Suprapubic skin (tissue), 4 donors: Measurements from ENCODE around the gene TTLL7. TPM values are rescaled to one million over a fixed set of nuclear protein-coding genes. Genes with fewer than 3 reads are reported as not detected.

Experiments
- DNase-seq, 2 donors: peaks; one replicate each; pipeline ENCODE4 v3.0.0-alpha.2; 2019; ENCODE audit warnings: low spot score in 2 of 2
- H3K27ac ChIP-seq: fragments of 200-600 bp; sonication (generic); one replicate; pipeline ENCODE4 v1.5.1; 2019
- H3K27me3 ChIP-seq: fragments of 200-600 bp; sonication (generic); one replicate; pipeline ENCODE4 v1.5.1; 2019
- H3K36me3 ChIP-seq: fragments of 200-600 bp; sonication (generic); one replicate; pipeline ENCODE4 v1.5.1; 2019
- H3K4me1 ChIP-seq: fragments of 200-600 bp; sonication (generic); one replicate; pipeline ENCODE4 v1.5.1; 2019
- H3K4me3 ChIP-seq: fragments of 200-600 bp; sonication (generic); one replicate; pipeline ENCODE4 v1.5.1; 2019; ENCODE audit warnings: mild to moderate bottlenecking
- H3K9me3 ChIP-seq: fragments of 200-600 bp; sonication (generic); one replicate; pipeline ENCODE4 v1.5.1; 2019
- CTCF ChIP-seq, 2 donors: fragments of 200-600 bp in 1 of 2; fragments of 450-650 bp in 1 of 2; sonication (generic) in 1 of 2; IDR thresholded peaks; one replicate each; pipeline ENCODE4 v1.5.1; 2016 to 2019; ENCODE audit warnings: antibody characterized with exemption in 2 of 2, mild to moderate bottlenecking in 1 of 2, moderate library complexity in 1 of 2
- EP300 ChIP-seq: sonication (generic); formaldehyde crosslinking; IDR thresholded peaks from one replicate; pipeline ENCODE4 v1.6.1; 2017; ENCODE audit warnings: antibody characterized with exemption
- POLR2A ChIP-seq, 2 donors: fragments of 450-650 bp; IDR thresholded peaks; one replicate each; pipeline ENCODE4 v1.6.1; 2017; ENCODE audit warnings: antibody characterized with exemption in 2 of 2, mild to moderate bottlenecking in 2 of 2, moderate library complexity in 2 of 2
- POLR2AphosphoS5 ChIP-seq, 3 donors: sonication (generic); formaldehyde crosslinking; IDR thresholded peaks; one replicate each; pipeline ENCODE4 v1.6.1; 2017; ENCODE audit warnings: antibody characterized with exemption in 3 of 3
- WGBS: methylation state at CpG from one replicate; pipeline ENCODE4 v1.1.5; 2018; 5-methylcytosine and 5-hydroxymethylcytosine counted together
- total RNA-seq, 4 donors: library from RNA; depleted of rRNA; stranded (reverse); fragments of >200 nt; gene quantifications; one replicate each; pipeline ENCODE4 v1.1.0, GENCODE V29; 2016

Gene TTLL7
- total RNA-seq, 4 donors from 2014 or later = 1.5 to 3.1 (median 2.3) TPM

GRCh38 chr1:84001501-84001900 is 2.6 kb upstream of the TTLL7 start:
- 97% methylated on average over 2 of the region's 2 CpGs for WGBS
- no peaks in the 10 kb centered on the region for H3K9me3 ChIP-seq
- peaks cover 16% of the 10 kb centered on the region for H3K4me1 ChIP-seq
- no peak overlapping the region for H3K4me3 ChIP-seq
- H3K27ac ChIP-seq = no peak overlapping the region
- DNase-seq = no peak
- no peaks in the 10 kb centered on the region for H3K36me3 ChIP-seq
- TF ChIP-seq POLR2AphosphoS5 (IDR thresholded peaks at IDR 0.05) = no peak
- H3K27me3 ChIP-seq = peaks cover 20% of the 10 kb centered on the region

DNA sequence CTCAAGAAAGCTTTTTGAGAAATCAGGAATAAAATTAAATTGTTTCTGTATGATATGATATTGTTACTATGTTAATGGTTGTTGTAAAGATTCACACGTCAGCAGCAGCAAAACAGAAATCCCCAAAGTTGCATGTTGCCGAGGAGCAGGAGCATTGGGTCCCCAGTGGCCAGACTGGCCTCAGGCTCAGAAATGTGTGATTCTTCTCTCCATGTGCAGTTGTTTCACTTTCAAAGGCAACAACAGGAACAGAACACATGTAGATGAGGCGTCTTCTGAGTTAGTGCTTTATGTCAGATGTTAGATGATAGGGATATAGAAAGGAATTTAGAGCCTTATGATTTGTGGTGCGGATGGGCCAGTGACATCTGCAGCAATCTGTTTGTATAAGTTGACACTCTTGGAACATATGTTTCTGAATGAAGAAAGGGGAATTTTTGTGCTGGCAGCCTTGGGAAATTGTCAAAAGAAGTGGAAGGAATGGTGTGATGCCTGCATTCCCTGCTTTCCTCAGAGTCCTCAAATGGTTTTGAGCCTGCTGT is 2.1 kb upstream of the TTLL7 start:
- H3K4me3 ChIP-seq = no peak overlapping the region
- H3K4me1 ChIP-seq = peaks cover 19% of the 10 kb centered on the region
- peaks cover 20% of the 10 kb centered on the region for H3K27me3 ChIP-seq
- 73% methylated on average over 4 of the region's 4 CpGs for WGBS
- H3K36me3 ChIP-seq = no peaks in the 10 kb centered on the region
- H3K27ac ChIP-seq = no peak overlapping the region
- no peak for TF ChIP-seq POLR2A (IDR thresholded peaks at IDR 0.05)
- DNase-seq = no peak
- H3K9me3 ChIP-seq = no peaks in the 10 kb centered on the region

GRCh38 chr1:84000196-84000885 is 1.4 kb upstream of the TTLL7 start:
- no peak for DNase-seq
- Histone ChIP-seq H3K27me3 (peaks cover 20% of the 10 kb centered on the region), H3K36me3 (no peaks in the 10 kb centered on the region), H3K4me3 (no peak overlapping the region), H3K4me1 (peaks cover 19% of the 10 kb centered on the region), H3K27ac (no peak overlapping the region), H3K9me3 (no peaks in the 10 kb centered on the region)
- 84% methylated on average over 8 of the region's 8 CpGs for WGBS
- TF ChIP-seq POLR2AphosphoS5 (IDR thresholded peaks at IDR 0.05) = no peak
- no peak for TF ChIP-seq CTCF (IDR thresholded peaks at IDR 0.05)

DNA sequence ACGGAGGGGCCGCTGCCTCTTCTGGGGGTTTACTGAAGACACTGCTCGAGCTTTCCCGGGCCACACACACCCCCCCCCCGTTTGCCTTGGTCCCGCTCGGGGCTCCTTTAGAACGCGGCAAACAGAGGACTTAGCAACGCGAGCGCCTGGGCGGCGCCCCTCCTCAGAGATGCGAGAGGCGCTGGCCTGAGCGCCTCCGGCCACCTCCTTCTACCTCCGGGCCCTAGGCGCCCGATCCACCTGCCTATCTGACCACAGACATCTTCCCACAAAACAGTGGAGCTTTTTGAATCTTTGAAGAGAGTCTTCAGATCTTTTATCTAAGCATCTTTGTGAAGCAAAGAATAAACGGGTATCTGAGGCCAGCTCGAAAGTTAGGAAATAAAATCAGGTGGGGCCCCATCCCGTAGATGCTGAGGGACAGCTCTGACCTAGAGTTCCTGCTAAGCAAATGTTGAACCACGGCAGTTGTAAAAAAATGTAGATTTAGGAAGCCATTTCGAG is 436 bp upstream of the TTLL7 start:
- TF ChIP-seq EP300 = no peak

DNA sequence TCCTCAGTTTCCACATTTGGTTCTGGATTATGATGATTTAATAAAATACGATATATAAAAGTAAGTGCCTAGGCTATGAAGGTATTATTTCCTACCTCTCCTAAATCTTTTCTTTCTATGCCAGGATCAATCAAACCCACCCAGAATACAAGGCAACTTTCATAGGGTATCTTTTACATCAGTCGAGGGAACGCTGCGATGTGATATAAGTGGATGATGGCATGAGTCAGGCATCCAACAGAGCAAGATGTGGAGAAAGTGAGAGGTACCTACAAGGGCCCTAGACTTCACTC is 781 bp downstream of the TTLL7 start:
- Histone ChIP-seq H3K9me3 (no peaks in the 10 kb centered on the region), H3K4me1 (peaks cover 19% of the 10 kb centered on the region), H3K27ac (peak overlapping the region; percentile 75), H3K36me3 (no peaks in the 10 kb centered on the region), H3K27me3 (peaks cover 20% of the 10 kb centered on the region), H3K4me3 (peak overlapping the region; percentile 89)
- DNase-seq = no peak
- WGBS = 27% methylated on average over 4 of the region's 4 CpGs
- TF ChIP-seq POLR2AphosphoS5 (IDR thresholded peaks at IDR 0.05) (no peak), POLR2A (IDR thresholded peaks at IDR 0.05) (no peak)

More for the DNA sequence above, 436 bp upstream of the TTLL7 start:
- H3K4me3 ChIP-seq = peak overlapping the region; percentile 89
- 3% methylated on average over 16 of the region's 26 CpGs for WGBS
- DNase-seq = peak in 1 of 2 donors; percentile 72
- no peaks in the 10 kb centered on the region for H3K9me3 ChIP-seq
- H3K36me3 ChIP-seq = no peaks in the 10 kb centered on the region
- H3K27ac ChIP-seq = peak overlapping the region; percentile 75
- peaks cover 20% of the 10 kb centered on the region for H3K27me3 ChIP-seq
- peaks cover 19% of the 10 kb centered on the region for H3K4me1 ChIP-seq

DNA sequence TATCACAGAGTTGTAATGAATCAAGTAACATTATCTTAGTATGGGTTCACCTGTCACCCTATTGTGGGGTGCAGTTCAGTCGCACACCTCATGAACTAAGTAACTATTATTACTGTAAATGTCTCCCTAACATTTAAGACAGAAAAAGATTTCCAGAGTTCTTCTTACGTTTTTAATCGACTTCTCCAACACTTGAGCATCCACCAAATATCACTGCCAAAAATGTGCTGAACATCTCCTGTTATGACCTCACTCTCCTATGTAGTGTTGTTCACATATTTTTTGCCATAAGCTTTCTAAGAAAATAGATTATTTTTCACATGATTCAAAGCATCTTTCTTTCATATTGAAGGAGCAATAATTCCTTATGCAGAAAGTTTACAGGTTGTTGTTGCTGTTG is 1.3 kb downstream of the TTLL7 start:
- Histone ChIP-seq H3K27me3 (peaks cover 20% of the 10 kb centered on the region), H3K9me3 (no peaks in the 10 kb centered on the region), H3K27ac (no peak overlapping the region), H3K4me3 (no peak overlapping the region), H3K4me1 (peaks cover 19% of the 10 kb centered on the region), H3K36me3 (no peaks in the 10 kb centered on the region)
- 61% methylated on average over 3 of the region's 3 CpGs for WGBS
- DNase-seq = no peak
- TF ChIP-seq POLR2AphosphoS5 (IDR thresholded peaks at IDR 0.05) (no peak), CTCF (IDR thresholded peaks at IDR 0.05) (no peak), POLR2A (IDR thresholded peaks at IDR 0.05) (no peak), EP300 (no peak)

DNA sequence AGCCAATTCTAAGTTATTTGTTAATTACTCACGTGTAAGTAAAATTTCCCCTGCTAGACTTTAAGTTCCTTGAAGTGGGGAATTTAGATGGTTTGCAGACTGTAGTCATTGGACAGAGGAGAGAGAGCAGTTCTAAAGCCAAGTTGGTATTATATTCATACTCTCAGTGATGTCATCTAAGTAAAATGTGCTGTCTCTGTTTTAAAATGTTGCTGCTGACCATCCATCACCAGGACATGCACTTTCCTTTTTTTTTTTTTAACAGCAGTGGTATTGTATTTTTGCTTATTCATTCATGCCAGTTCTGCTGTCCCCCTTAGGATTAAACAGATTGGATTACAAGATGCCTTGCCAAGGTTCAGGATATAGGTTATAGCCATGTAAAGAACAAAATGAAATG is 2.3 kb downstream of the TTLL7 start:
- Histone ChIP-seq H3K4me1 (peaks cover 19% of the 10 kb centered on the region), H3K4me3 (no peak overlapping the region), H3K27me3 (peaks cover 20% of the 10 kb centered on the region), H3K36me3 (no peaks in the 10 kb centered on the region), H3K9me3 (no peaks in the 10 kb centered on the region), H3K27ac (no peak overlapping the region)
- TF ChIP-seq EP300 = no peak
- TF ChIP-seq POLR2AphosphoS5 (IDR thresholded peaks at IDR 0.05) = no peak
- TF ChIP-seq POLR2A (IDR thresholded peaks at IDR 0.05) = no peak
- no peak for TF ChIP-seq CTCF (IDR thresholded peaks at IDR 0.05)
- 15% methylated on average over 1 of the region's 1 CpG for WGBS
- DNase-seq = no peak
